ENCODE data around the gene SOD1. TPM values are rescaled to one million over a fixed set of nuclear protein-coding genes. Genes with fewer than 3 reads are reported as not detected.

The SOD1 gene
- polyA plus RNA-seq (2013, experiment 1 of 2), result 278 TPM
- 283 TPM for polyA plus RNA-seq (2013, experiment 2 of 2)

- H3K4me1 ChIP-seq (ENCODE audit: control insufficient read depth, low read depth, low read length), result peaks cover 1% of the 10 kb centered on the region
- no peak within 1 kb of the TSS for H2BK120ac ChIP-seq (ENCODE audit: low read depth, low read length)
- peak within 1 kb of the TSS; percentile 68 for H3K18ac ChIP-seq (ENCODE audit: low read length)
- H3K4me3 ChIP-seq (ENCODE audit: low read length), result peak within 1 kb of the TSS; percentile 96
- no peak within 1 kb of the TSS for H2AK5ac ChIP-seq (ENCODE audit: low read length)
- H3K27ac ChIP-seq (ENCODE audit: low read depth, low read length), result peak within 1 kb of the TSS; percentile 41
- no peak within 1 kb of the TSS for H4K5ac ChIP-seq (ENCODE audit: low read length)
- peak within 1 kb of the TSS; percentile 74 for H2BK5ac ChIP-seq (ENCODE audit: low read length)
- no peaks in the 10 kb centered on the region for H3K27me3 ChIP-seq (ENCODE audit: insufficient read depth, low read length, poor library complexity)
- peak within 1 kb of the TSS; percentile 76 for H3K23ac ChIP-seq (ENCODE audit: low read length)
- no peaks in the 10 kb centered on the region for H3K36me3 ChIP-seq (ENCODE audit: control insufficient read depth, insufficient read depth, low read length)
- H3K9ac ChIP-seq (ENCODE audit: low read length), result peak within 1 kb of the TSS; percentile 98
- no CpG with 5 or more reads among the region's 87 CpGs for WGBS (ENCODE audit: extremely low coverage, insufficient coverage, low lambda C conversion rate)
- peaks cover 10% of the 10 kb centered on the region for H3K79me1 ChIP-seq (ENCODE audit: low read length)
- peak within 1 kb of the TSS; percentile 99 for H3K56ac ChIP-seq (ENCODE audit: low read length)
- peak within 1 kb of the TSS; percentile 68 for H3K4me2 ChIP-seq (ENCODE audit: low read length)
- H3K4ac ChIP-seq (ENCODE audit: low read depth, low read length), result peak within 1 kb of the TSS; percentile 2
- peaks cover 34% of the 10 kb centered on the region for H3K79me2 ChIP-seq (ENCODE audit: control insufficient read depth, insufficient read depth, low read length)
- peak; percentile 94 for DNase-seq
- no peak within 1 kb of the TSS for H2BK15ac ChIP-seq (replicated peaks; ENCODE audit: low read depth)
- no peak within 1 kb of the TSS for H4K8ac ChIP-seq (ENCODE audit: low read depth, low read length)
Measured at GRCh38 chr21:31659536-31660258, at the start of gene SOD1. Gene SOD1 (plus strand): TSS chr21:31659693. CDS start chr21:31659770, 77 bp downstream.

GRCh38 chr21:31611445-31611844 is 48.0 kb upstream of the SOD1 start:
- no peak overlapping the region for H3K4ac ChIP-seq (ENCODE audit: low read depth, low read length)
- no peak for DNase-seq

GRCh38 chr21:31612894-31613785 is 46.4 kb upstream of the SOD1 start:
- no CpG with 5 or more reads among the region's 22 CpGs for WGBS (ENCODE audit: extremely low coverage, insufficient coverage, low lambda C conversion rate)
- Histone ChIP-seq H3K18ac (ENCODE audit: low read length) (no peak overlapping the region), H3K27ac (ENCODE audit: low read depth, low read length) (no peak overlapping the region), H4K5ac (ENCODE audit: low read length) (no peak overlapping the region), H3K9ac (ENCODE audit: low read length) (no peak overlapping the region), H2BK5ac (ENCODE audit: low read length) (no peak overlapping the region), H3K79me1 (ENCODE audit: low read length) (no peaks in the 10 kb centered on the region), H2BK15ac (replicated peaks; ENCODE audit: low read depth) (no peak overlapping the region), H3K4me3 (ENCODE audit: low read length) (no peak overlapping the region), H2BK120ac (ENCODE audit: low read depth, low read length) (no peak overlapping the region), H3K4me1 (ENCODE audit: control insufficient read depth, low read depth, low read length) (no peaks in the 10 kb centered on the region), H3K79me2 (ENCODE audit: control insufficient read depth, insufficient read depth, low read length) (no peaks in the 10 kb centered on the region), H4K8ac (ENCODE audit: low read depth, low read length) (no peak overlapping the region), H3K23ac (ENCODE audit: low read length) (no peak overlapping the region), H3K4ac (ENCODE audit: low read depth, low read length) (no peak overlapping the region), H3K4me2 (ENCODE audit: low read length) (no peak overlapping the region), H3K36me3 (ENCODE audit: control insufficient read depth, insufficient read depth, low read length) (no peaks in the 10 kb centered on the region), H2AK5ac (ENCODE audit: low read length) (no peak overlapping the region), H3K56ac (ENCODE audit: low read length) (no peak overlapping the region), H3K27me3 (ENCODE audit: insufficient read depth, low read length, poor library complexity) (no peaks in the 10 kb centered on the region)
- no peak for DNase-seq

More at GRCh38 chr21:31611445-31611844, 48.0 kb upstream of the SOD1 start:
- H2AK5ac ChIP-seq (ENCODE audit: low read length), result no peak overlapping the region
- no peak overlapping the region for H2BK5ac ChIP-seq (ENCODE audit: low read length)
- H2BK15ac ChIP-seq (replicated peaks; ENCODE audit: low read depth), result no peak overlapping the region
- H3K4me1 ChIP-seq (ENCODE audit: control insufficient read depth, low read depth, low read length), result no peaks in the 10 kb centered on the region
- H3K9ac ChIP-seq (ENCODE audit: low read length), result no peak overlapping the region
- no peak overlapping the region for H3K23ac ChIP-seq (ENCODE audit: low read length)
- H3K18ac ChIP-seq (ENCODE audit: low read length), result no peak overlapping the region
- H3K4me2 ChIP-seq (ENCODE audit: low read length), result no peak overlapping the region
- H3K4me3 ChIP-seq (ENCODE audit: low read length), result no peak overlapping the region
- H4K8ac ChIP-seq (ENCODE audit: low read depth, low read length), result no peak overlapping the region
- no peaks in the 10 kb centered on the region for H3K79me2 ChIP-seq (ENCODE audit: control insufficient read depth, insufficient read depth, low read length)
- no peaks in the 10 kb centered on the region for H3K79me1 ChIP-seq (ENCODE audit: low read length)
- no peaks in the 10 kb centered on the region for H3K27me3 ChIP-seq (ENCODE audit: insufficient read depth, low read length, poor library complexity)
- H3K36me3 ChIP-seq (ENCODE audit: control insufficient read depth, insufficient read depth, low read length), result no peaks in the 10 kb centered on the region
- H2BK120ac ChIP-seq (ENCODE audit: low read depth, low read length), result no peak overlapping the region
- H3K56ac ChIP-seq (ENCODE audit: low read length), result no peak overlapping the region
- H3K27ac ChIP-seq (ENCODE audit: low read depth, low read length), result no peak overlapping the region
- no CpG with 5 or more reads among the region's 7 CpGs for WGBS (ENCODE audit: extremely low coverage, insufficient coverage, low lambda C conversion rate)
- no peak overlapping the region for H4K5ac ChIP-seq (ENCODE audit: low read length)

GRCh38 chr21:31614705-31615104 is 44.8 kb upstream of the SOD1 start:
- Histone ChIP-seq H3K4me3 (ENCODE audit: low read length) (no peak overlapping the region), H2BK120ac (ENCODE audit: low read depth, low read length) (no peak overlapping the region), H3K27ac (ENCODE audit: low read depth, low read length) (no peak overlapping the region), H3K9ac (ENCODE audit: low read length) (no peak overlapping the region), H3K23ac (ENCODE audit: low read length) (no peak overlapping the region), H4K5ac (ENCODE audit: low read length) (no peak overlapping the region), H3K4me1 (ENCODE audit: control insufficient read depth, low read depth, low read length) (no peaks in the 10 kb centered on the region), H3K4ac (ENCODE audit: low read depth, low read length) (no peak overlapping the region), H3K79me1 (ENCODE audit: low read length) (no peaks in the 10 kb centered on the region), H3K27me3 (ENCODE audit: insufficient read depth, low read length, poor library complexity) (no peaks in the 10 kb centered on the region), H3K79me2 (ENCODE audit: control insufficient read depth, insufficient read depth, low read length) (no peaks in the 10 kb centered on the region), H2BK15ac (replicated peaks; ENCODE audit: low read depth) (no peak overlapping the region), H2BK5ac (ENCODE audit: low read length) (no peak overlapping the region), H2AK5ac (ENCODE audit: low read length) (no peak overlapping the region), H3K18ac (ENCODE audit: low read length) (no peak overlapping the region), H3K4me2 (ENCODE audit: low read length) (no peak overlapping the region), H4K8ac (ENCODE audit: low read depth, low read length) (no peak overlapping the region), H3K56ac (ENCODE audit: low read length) (no peak overlapping the region), H3K36me3 (ENCODE audit: control insufficient read depth, insufficient read depth, low read length) (no peaks in the 10 kb centered on the region)
- whole genome bisulfite sequencing (ENCODE audit: extremely low coverage, insufficient coverage, low lambda C conversion rate), result no CpG with 5 or more reads among the region's 1 CpG
- no peak for DNase-seq

- Histone ChIP-seq H3K4me1 (ENCODE audit: control insufficient read depth, low read depth, low read length) (no peaks in the 10 kb centered on the region), H3K56ac (ENCODE audit: low read length) (no peak overlapping the region), H2BK15ac (replicated peaks; ENCODE audit: low read depth) (no peak overlapping the region), H3K9ac (ENCODE audit: low read length) (no peak overlapping the region), H3K36me3 (ENCODE audit: control insufficient read depth, insufficient read depth, low read length) (no peaks in the 10 kb centered on the region), H3K79me2 (ENCODE audit: control insufficient read depth, insufficient read depth, low read length) (no peaks in the 10 kb centered on the region), H3K79me1 (ENCODE audit: low read length) (no peaks in the 10 kb centered on the region), H3K23ac (ENCODE audit: low read length) (no peak overlapping the region), H2BK120ac (ENCODE audit: low read depth, low read length) (no peak overlapping the region), H3K18ac (ENCODE audit: low read length) (no peak overlapping the region), H3K4me2 (ENCODE audit: low read length) (no peak overlapping the region), H4K8ac (ENCODE audit: low read depth, low read length) (no peak overlapping the region), H3K27me3 (ENCODE audit: insufficient read depth, low read length, poor library complexity) (no peaks in the 10 kb centered on the region), H3K27ac (ENCODE audit: low read depth, low read length) (no peak overlapping the region), H3K4me3 (ENCODE audit: low read length) (no peak overlapping the region), H2AK5ac (ENCODE audit: low read length) (no peak overlapping the region), H4K5ac (ENCODE audit: low read length) (no peak overlapping the region), H3K4ac (ENCODE audit: low read depth, low read length) (no peak overlapping the region), H2BK5ac (ENCODE audit: low read length) (no peak overlapping the region)
- DNase-seq, result no peak
- WGBS (ENCODE audit: extremely low coverage, insufficient coverage, low lambda C conversion rate), result no CpG with 5 or more reads among the region's 9 CpGs
Measured at GRCh38 chr21:31616216-31616615, 43.3 kb upstream of the SOD1 start.

Data from mesendoderm (in vitro differentiated cells).